Glomerular visceral epithelial cell (primary cell): Measurements from ENCODE around the gene SSR2.
"Not testable (repeated sequence)": the region's sequence is repeated elsewhere in the genome, so short reads cannot be mapped to it uniquely, and the experiment has no call there.

Source experiments
- DNase-seq: peaks from one replicate; pipeline ENCODE4 v3.0.0-alpha.2; 2016; ENCODE audit errors: extremely low spot score

Gene SSR2

GRCh38 chr1:156048663-156049258, 28.0 kb upstream of the SSR2 start:
- no peak for DNase-seq

- no peak for DNase-seq
Measured at GRCh38 chr1:156045076-156045475, 24.3 kb upstream of the SSR2 start.

- DNase-seq, result no peak
Measured at GRCh38 chr1:156042828-156043227, 22.1 kb upstream of the SSR2 start.

- DNase-seq, result not testable (repeated sequence)
Measured at GRCh38 chr1:156034991-156035390, 14.2 kb upstream of the SSR2 start.

GRCh38 chr1:156033011-156033410, 12.3 kb upstream of the SSR2 start:
- no peak for DNase-seq

GRCh38 chr1:156026588-156026987, 5.8 kb upstream of the SSR2 start:
- DNase-seq, result no peak

GRCh38 chr1:156025876-156026275, 5.1 kb upstream of the SSR2 start:
- peak; percentile 45 for DNase-seq

- DNase-seq, result no peak
Measured at GRCh38 chr1:156024801-156025200, 4.0 kb upstream of the SSR2 start.

- no peak for DNase-seq
Measured at GRCh38 chr1:156021954-156022353, 1.2 kb upstream of the SSR2 start.

GRCh38 chr1:156021093-156021428, 310 bp upstream of the SSR2 start:
- DNase-seq, result no peak

- no peak for DNase-seq
Measured at GRCh38 chr1:156019946-156020292, 832 bp downstream of the SSR2 start.

- no peak for DNase-seq
Measured at GRCh38 chr1:156014829-156015228, 5.9 kb downstream of the SSR2 start.

GRCh38 chr1:156012051-156012817, 8.5 kb downstream of the SSR2 start:
- DNase-seq, result no peak

GRCh38 chr1:156009404-156009803, 11.3 kb downstream of the SSR2 start:
- no peak for DNase-seq

- DNase-seq, result no peak
Measured at GRCh38 chr1:156006666-156007376, 13.9 kb downstream of the SSR2 start.

- no peak for DNase-seq
Measured at GRCh38 chr1:156004843-156005584, 15.7 kb downstream of the SSR2 start.

- DNase-seq, result no peak
Measured at GRCh38 chr1:156003923-156004188, 16.9 kb downstream of the SSR2 start.

- no peak for DNase-seq
Measured at GRCh38 chr1:156002188-156002911, 18.4 kb downstream of the SSR2 start.

GRCh38 chr1:156001662-156002171, 19.0 kb downstream of the SSR2 start:
- peak; percentile 69 for DNase-seq

GRCh38 chr1:156001021-156001661, 19.6 kb downstream of the SSR2 start:
- DNase-seq, result no peak

- no peak for DNase-seq
Measured at GRCh38 chr1:155999964-156000363, 20.8 kb downstream of the SSR2 start.
